HepG2 (cell line): Measurements from ENCODE around the gene MT1G. TPM values are rescaled to one million over a fixed set of nuclear protein-coding genes. Genes with fewer than 3 reads are reported as not detected.

Source experiments
- BRF2 ChIP-seq: sonication (generic); formaldehyde crosslinking; IDR thresholded peaks from 2 replicates; pipeline ENCODE4 v1.8.1; 2022; ENCODE audit warnings: mild to moderate bottlenecking, missing genetic modification reagents
- DNMT3B ChIP-seq: conservative IDR thresholded peaks from 2 replicates; pipeline ENCODE4 v1.6.1; 2016; ENCODE audit warnings: missing biosample characterization, control low read depth
- ELF4 ChIP-seq: sonication (generic); formaldehyde crosslinking; IDR thresholded peaks from 2 replicates; pipeline ENCODE4 v1.5.0; 2020; ENCODE audit warnings: missing genetic modification reagents, mild to moderate bottlenecking, moderate library complexity, borderline replicate concordance
- FOXK2 ChIP-seq: fragments of 450-650 bp; IDR thresholded peaks from 2 replicates; pipeline ENCODE4 v1.6.1; 2016
- GABPA ChIP-seq, 2 experiments: IDR thresholded peaks; 2 replicates each; pipeline ENCODE4 v1.6.1; 2011 to 2016; ENCODE audit warnings: low read depth in 2 of 2, low read length in 1 of 2, missing biosample characterization in 1 of 2, missing genetic modification characterization in 1 of 2
- IKZF1 ChIP-seq: fragments of 450-650 bp; IDR thresholded peaks from 2 replicates; pipeline ENCODE4 v1.7.1; 2016
- KLF15 ChIP-seq: sonication (generic); formaldehyde crosslinking; IDR thresholded peaks from 2 replicates; pipeline ENCODE4 v1.8.1; 2023; ENCODE audit warnings: borderline replicate concordance, mild to moderate bottlenecking, inconsistent platforms, missing genetic modification reagents, mixed read lengths
- MAFG ChIP-seq: sonication (generic); formaldehyde crosslinking; IDR thresholded peaks from 2 replicates; pipeline ENCODE4 v1.5.1; 2020; ENCODE audit warnings: mild to moderate bottlenecking, missing genetic modification reagents
- MAX ChIP-seq: IDR thresholded peaks from 2 replicates; pipeline ENCODE4 v1.6.1; 2012; ENCODE audit warnings: inconsistent platforms
- MED13 ChIP-seq: sonication (generic); formaldehyde crosslinking; IDR thresholded peaks from 2 replicates; pipeline ENCODE4 v1.5.0; 2020; ENCODE audit warnings: missing genetic modification reagents
- PBX2 ChIP-seq: IDR thresholded peaks from 2 replicates; pipeline ENCODE4 v1.6.1; 2016; ENCODE audit warnings: control low read depth
- RNF2 ChIP-seq: fragments of 450-650 bp; conservative IDR thresholded peaks from 2 replicates; pipeline ENCODE4 v1.6.1; 2016; ENCODE audit warnings: low read depth
- SOX6 ChIP-seq, 2 experiments: fragments of 450-650 bp in 1 of 2; sonication (generic) in 1 of 2; formaldehyde crosslinking in 1 of 2; IDR thresholded peaks; 2 replicates each; pipeline versions ENCODE4 v1.4.0 to v1.6.1; 2017 to 2020; ENCODE audit warnings: antibody characterized with exemption in 1 of 2, mild to moderate bottlenecking in 1 of 2, missing genetic modification reagents in 1 of 2
- SP5 ChIP-seq: IDR thresholded peaks from 2 replicates; pipeline ENCODE4 v1.6.1; 2016; ENCODE audit warnings: low read depth, borderline replicate concordance
- SPEN ChIP-seq: sonication (generic); formaldehyde crosslinking; IDR thresholded peaks from 2 replicates; pipeline ENCODE4 v1.5.1; 2020; ENCODE audit warnings: low read depth, mild to moderate bottlenecking, missing genetic modification reagents
- SRSF9 ChIP-seq: fragments of 200-400 bp; formaldehyde crosslinking; IDR thresholded peaks from 2 replicates; pipeline ENCODE4 v1.6.1; 2018; ENCODE audit warnings: borderline replicate concordance, mild to moderate bottlenecking, low read depth, low read length; ENCODE audit not compliant: insufficient read depth, poor library complexity, severe bottlenecking
- ZBTB14 ChIP-seq: sonication (generic); formaldehyde crosslinking; IDR thresholded peaks from 2 replicates; pipeline ENCODE4 v1.4.0; 2020; ENCODE audit warnings: missing genetic modification reagents
- ZFP36 ChIP-seq: fragments of 150-350 bp; IDR thresholded peaks from 2 replicates; pipeline ENCODE4 v1.6.1; 2018; ENCODE audit warnings: borderline replicate concordance, low read length, low read depth; ENCODE audit not compliant: partially characterized antibody
- ZFP36L2 ChIP-seq: sonication (generic); formaldehyde crosslinking; IDR thresholded peaks from 2 replicates; pipeline ENCODE4 v1.4.0; 2020; ENCODE audit warnings: missing genetic modification reagents
- ZFP82 ChIP-seq: sonication (generic); formaldehyde crosslinking; IDR thresholded peaks from 2 replicates; pipeline ENCODE4 v1.5.1; 2020; ENCODE audit warnings: mild to moderate bottlenecking, missing genetic modification reagents, borderline replicate concordance
- ZFP91 ChIP-seq: sonication (generic); formaldehyde crosslinking; IDR thresholded peaks from 2 replicates; pipeline ENCODE4 v1.9.0; 2022; ENCODE audit warnings: missing genetic modification reagents, mild to moderate bottlenecking, borderline replicate concordance
- ZNF333 ChIP-seq: sonication (generic); formaldehyde crosslinking; IDR thresholded peaks from 2 replicates; pipeline ENCODE4 v1.4.0; 2020; ENCODE audit warnings: mild to moderate bottlenecking, missing genetic modification reagents, borderline replicate concordance
- ZNF441 ChIP-seq: sonication (generic); formaldehyde crosslinking; IDR thresholded peaks from 2 replicates; pipeline ENCODE4 v1.7.0; 2021; ENCODE audit warnings: missing genetic modification reagents, borderline replicate concordance
- ZNF776 ChIP-seq: sonication (generic); formaldehyde crosslinking; IDR thresholded peaks from 2 replicates; pipeline ENCODE4 v1.4.0; 2020; ENCODE audit warnings: mild to moderate bottlenecking, missing genetic modification reagents
- polyA plus RNA-seq, 8 experiments: library from polyadenylated mRNA; depleted of rRNA in 3 of 8; stranded (reverse) in 7 of 8; unstranded in 1 of 8; fragments of >200 nt; fragmentation: Illumina TruSeq in 4 of 8; extraction: Trizol in 4 of 8; gene quantifications; 2 replicates each; pipeline versions ENCODE4 v1.2.1 to v1.2.3, GENCODE V29; 2011 to 2016; ENCODE audit warnings: low read depth in 4 of 8, missing spikeins in 1 of 8, mixed read lengths in 1 of 8; ENCODE audit not compliant: insufficient read depth in 1 of 8
- total RNA-seq, 5 experiments: library from RNA; depleted of rRNA; stranded (reverse); fragments of >200 nt; fragmentation: Illumina TruSeq; extraction: Trizol; gene quantifications; 2 replicates each; pipeline ENCODE4 v1.2.3, GENCODE V29; 2016; ENCODE audit warnings: low read depth in 1 of 5

MT1G gene
- total and polyA plus RNA-seq, 2 of the 13 experiments (the other 11 are each of a cell fraction or from before 2014, with no cell fraction given) = 3.6 to 377 TPM

- peak; percentile 91 for TF ChIP-seq ZFP91 (CRISPR knock-in tag)
- TF ChIP-seq ZNF776 (CRISPR knock-in tag) = 0 out of 2 replicates have a peak, but pooled peaks have one; percentile 65
- no peak for TF ChIP-seq PBX2
- no peak for TF ChIP-seq FOXK2
- TF ChIP-seq ZNF441 (CRISPR knock-in tag) = peak; percentile 77
- peak; percentile 68 for TF ChIP-seq MED13
- no peak for TF ChIP-seq SRSF9
- no peak for TF ChIP-seq ZFP36
- TF ChIP-seq IKZF1 = no peak
- TF ChIP-seq ELF4 (CRISPR knock-in tag) = no peak
- no peak for TF ChIP-seq SOX6 (IDR thresholded peaks at IDR 0.05)
- peak; percentile 77 for TF ChIP-seq SOX6 (CRISPR knock-in tag; IDR thresholded peaks at IDR 0.05)
- no peak for TF ChIP-seq ZFP82 (CRISPR knock-in tag)
- TF ChIP-seq SP5 (CRISPR knock-in tag) = peak; percentile 81; the same call in 1 of the 2 replicates
- TF ChIP-seq MAX = peak; percentile 65
- TF ChIP-seq RNF2 = peak; percentile 48; the same call in 1 of the 2 replicates
- TF ChIP-seq SPEN (CRISPR knock-in tag) = peak; percentile 40; the same call in 1 of the 2 replicates
- no peak for TF ChIP-seq DNMT3B (CRISPR knock-in tag)
- TF ChIP-seq KLF15 (CRISPR knock-in tag) = no peak; the same call in 1 of the 2 replicates
- no peak for TF ChIP-seq GABPA (IDR thresholded peaks at IDR 0.05; ENCODE audit: low read depth, low read length)
- no peak for TF ChIP-seq GABPA (CRISPR knock-in tag; IDR thresholded peaks at IDR 0.05; ENCODE audit: low read depth)
- TF ChIP-seq ZBTB14 (CRISPR knock-in tag) = peak; percentile 39; the same call in 1 of the 2 replicates
- TF ChIP-seq BRF2 (CRISPR knock-in tag) = peak; percentile 56; the same call in 1 of the 2 replicates
- no peak for TF ChIP-seq MAFG
- TF ChIP-seq ZFP36L2 (CRISPR knock-in tag) = no peak
- TF ChIP-seq ZNF333 = peak; percentile 78; the same call in 1 of the 2 replicates
Observed at GRCh38 chr16:56681939-56682702, 14.3 kb upstream of the MT1G start, which contains the start of gene MT1X (continued).
